Mucosa of stomach (tissue), 1 donor: Measurements from ENCODE around the gene NXPE3.

Experiments used
- H3K27me3 ChIP-seq: one replicate; pipeline ENCODE4 v1.7.0; 2013; ENCODE audit warnings: mild to moderate bottlenecking, low read length; ENCODE audit not compliant: control insufficient read depth, insufficient read depth
- H3K36me3 ChIP-seq: one replicate; pipeline ENCODE4 v1.7.0; 2013; ENCODE audit warnings: low read length; ENCODE audit not compliant: control insufficient read depth, insufficient read depth
- H3K4me1 ChIP-seq: one replicate; pipeline ENCODE4 v1.7.0; 2013; ENCODE audit warnings: mild to moderate bottlenecking, low read length; ENCODE audit not compliant: control insufficient read depth, insufficient read depth
- H3K4me3 ChIP-seq: one replicate; pipeline ENCODE4 v1.7.0; 2013; ENCODE audit warnings: low read length
- H3K9ac ChIP-seq: one replicate; pipeline ENCODE4 v1.7.0; 2013; ENCODE audit warnings: mild to moderate bottlenecking, low read length, moderate library complexity
- H3K9me3 ChIP-seq: one replicate; pipeline ENCODE4 v1.7.0; 2013; ENCODE audit warnings: mild to moderate bottlenecking, low read length, moderate library complexity; ENCODE audit not compliant: control insufficient read depth
- donor health status: Pancreatic carcinoma.

NXPE3 gene

GRCh38 chr3:101823525-101823924 is 44.5 kb downstream of the NXPE3 start:
- H3K36me3 ChIP-seq = no peaks in the 10 kb centered on the region
- no peaks in the 10 kb centered on the region for H3K9me3 ChIP-seq
- peaks cover 13% of the 10 kb centered on the region for H3K4me1 ChIP-seq
- H3K9ac ChIP-seq = no peak overlapping the region
- no peaks in the 10 kb centered on the region for H3K27me3 ChIP-seq
- no peak overlapping the region for H3K4me3 ChIP-seq

GRCh38 chr3:101824702-101825101 is 45.7 kb downstream of the NXPE3 start:
- Histone ChIP-seq H3K4me1 (peaks cover 20% of the 10 kb centered on the region), H3K9ac (no peak overlapping the region), H3K4me3 (no peak overlapping the region), H3K27me3 (no peaks in the 10 kb centered on the region), H3K36me3 (no peaks in the 10 kb centered on the region), H3K9me3 (no peaks in the 10 kb centered on the region)

- H3K27me3 ChIP-seq = no peaks in the 10 kb centered on the region
- no peak overlapping the region for H3K4me3 ChIP-seq
- H3K9ac ChIP-seq = peak overlapping the region; percentile 45
- no peaks in the 10 kb centered on the region for H3K9me3 ChIP-seq
- H3K4me1 ChIP-seq = peaks cover 20% of the 10 kb centered on the region
- H3K36me3 ChIP-seq = no peaks in the 10 kb centered on the region
Observed at GRCh38 chr3:101825904-101826445, 47.0 kb downstream of the NXPE3 start.

- Histone ChIP-seq H3K9ac (peak overlapping the region; percentile 96), H3K27me3 (no peaks in the 10 kb centered on the region), H3K4me1 (peaks cover 20% of the 10 kb centered on the region), H3K36me3 (no peaks in the 10 kb centered on the region), H3K9me3 (no peaks in the 10 kb centered on the region), H3K4me3 (peak overlapping the region; percentile 91)
Observed at GRCh38 chr3:101827211-101828174, 48.5 kb downstream of the NXPE3 start.

- H3K27me3 ChIP-seq = no peaks in the 10 kb centered on the region
- H3K4me3 ChIP-seq = peak overlapping the region; percentile 91
- no peaks in the 10 kb centered on the region for H3K9me3 ChIP-seq
- peaks cover 23% of the 10 kb centered on the region for H3K4me1 ChIP-seq
- H3K36me3 ChIP-seq = no peaks in the 10 kb centered on the region
- peak overlapping the region; percentile 96 for H3K9ac ChIP-seq
Observed at GRCh38 chr3:101828276-101828675, 49.3 kb downstream of the NXPE3 start.

- Histone ChIP-seq H3K9ac (peak overlapping the region; percentile 96), H3K36me3 (no peaks in the 10 kb centered on the region), H3K9me3 (no peaks in the 10 kb centered on the region)
Observed at GRCh38 chr3:101828691-101829436, 49.9 kb downstream of the NXPE3 start.

GRCh38 chr3:101829437-101829830 is 50.4 kb downstream of the NXPE3 start:
- Histone ChIP-seq H3K27me3 (no peaks in the 10 kb centered on the region), H3K4me1 (peaks cover 34% of the 10 kb centered on the region), H3K9me3 (no peaks in the 10 kb centered on the region), H3K9ac (peak overlapping the region; percentile 96), H3K36me3 (no peaks in the 10 kb centered on the region), H3K4me3 (no peak overlapping the region)

More at GRCh38 chr3:101828691-101829436, 49.9 kb downstream of the NXPE3 start:
- Histone ChIP-seq H3K4me1 (peaks cover 28% of the 10 kb centered on the region), H3K27me3 (no peaks in the 10 kb centered on the region), H3K4me3 (peak overlapping the region; percentile 15)

GRCh38 chr3:101829874-101830273 is 50.9 kb downstream of the NXPE3 start:
- peaks cover 38% of the 10 kb centered on the region for H3K4me1 ChIP-seq
- H3K27me3 ChIP-seq = no peaks in the 10 kb centered on the region
- no peaks in the 10 kb centered on the region for H3K9me3 ChIP-seq
- H3K36me3 ChIP-seq = no peaks in the 10 kb centered on the region
- no peak overlapping the region for H3K4me3 ChIP-seq
- no peak overlapping the region for H3K9ac ChIP-seq

GRCh38 chr3:101833446-101833974 is 54.5 kb downstream of the NXPE3 start:
- no peak overlapping the region for H3K9ac ChIP-seq
- H3K4me3 ChIP-seq = no peak overlapping the region
- peaks cover 42% of the 10 kb centered on the region for H3K4me1 ChIP-seq
- no peaks in the 10 kb centered on the region for H3K36me3 ChIP-seq
- H3K27me3 ChIP-seq = no peaks in the 10 kb centered on the region
- no peaks in the 10 kb centered on the region for H3K9me3 ChIP-seq

GRCh38 chr3:101835676-101836075 is 56.7 kb downstream of the NXPE3 start:
- H3K9ac ChIP-seq = no peak overlapping the region
- no peaks in the 10 kb centered on the region for H3K36me3 ChIP-seq
- H3K4me1 ChIP-seq = peaks cover 35% of the 10 kb centered on the region
- H3K4me3 ChIP-seq = no peak overlapping the region
- no peaks in the 10 kb centered on the region for H3K27me3 ChIP-seq
- no peaks in the 10 kb centered on the region for H3K9me3 ChIP-seq

- Histone ChIP-seq H3K9me3 (no peaks in the 10 kb centered on the region), H3K36me3 (no peaks in the 10 kb centered on the region), H3K4me1 (peaks cover 35% of the 10 kb centered on the region), H3K9ac (no peak overlapping the region), H3K4me3 (no peak overlapping the region), H3K27me3 (no peaks in the 10 kb centered on the region)
Observed at GRCh38 chr3:101836160-101836559, 57.1 kb downstream of the NXPE3 start.
